LNCaP clone FGC (cell line): ENCODE data around the gene MCTP2.

Source experiments
- DNase-seq: peaks from one replicate; pipeline ENCODE4 v3.0.0-alpha.2; 2011; ENCODE audit warnings: low read depth
- H3K4me3 ChIP-seq: 2 replicates; pipeline ENCODE4 v1.5.1; 2011; ENCODE audit warnings: mild to moderate bottlenecking, low read depth, low read length, control low read depth
- CTCF ChIP-seq: IDR thresholded peaks from 2 replicates; pipeline ENCODE4 v1.5.1; 2012; ENCODE audit warnings: mild to moderate bottlenecking; ENCODE audit not compliant: control insufficient read depth, insufficient read depth; ENCODE audit errors: extremely low read depth

Gene MCTP2

GRCh38 chr15:94476686-94477085 lies 245.3 kb downstream of the MCTP2 start:
- DNase-seq: no peak
- no peak overlapping the region for H3K4me3 ChIP-seq
- no peak for TF ChIP-seq CTCF

- no peak for TF ChIP-seq CTCF
- DNase-seq: no peak
These were observed 246.7 kb downstream of the MCTP2 start for GRCh38 chr15:94477913-94478553.

GRCh38 chr15:94478763-94479162 lies 247.4 kb downstream of the MCTP2 start:
- no peak for DNase-seq
- H3K4me3 ChIP-seq: no peak overlapping the region
- TF ChIP-seq CTCF: no peak

More at GRCh38 chr15:94477913-94478553, 246.7 kb downstream of the MCTP2 start:
- H3K4me3 ChIP-seq: no peak overlapping the region

GRCh38 chr15:94480289-94480834 lies 249.0 kb downstream of the MCTP2 start:
- H3K4me3 ChIP-seq: no peak overlapping the region
- no peak for TF ChIP-seq CTCF
- DNase-seq: no peak

GRCh38 chr15:94485148-94485719 lies 253.9 kb downstream of the MCTP2 start:
- DNase-seq: no peak
- H3K4me3 ChIP-seq: no peak overlapping the region
- no peak for TF ChIP-seq CTCF

GRCh38 chr15:94487635-94488034 lies 256.3 kb downstream of the MCTP2 start:
- no peak overlapping the region for H3K4me3 ChIP-seq
- TF ChIP-seq CTCF: no peak
- no peak for DNase-seq
